Measurements from ENCODE around the gene TNFRSF25. TPM values are rescaled to one million over a fixed set of nuclear protein-coding genes. Genes with fewer than 3 reads are reported as not detected.
"Not testable (repeated sequence)": the region's sequence is repeated elsewhere in the genome, so short reads cannot be mapped to it uniquely, and the experiment has no call there.

TNFRSF25 gene
- total and polyA plus RNA-seq, 2 experiments from 2014 or later, result 3.1 to 5.6 TPM

GRCh38 chr1:6435547-6435946 lies 30.4 kb downstream of the TNFRSF25 start:
- no peak overlapping the region for H3K4me3 ChIP-seq
- no peaks in the 10 kb centered on the region for H3K9me3 ChIP-seq (ENCODE audit: low read depth)
- 73 to 80% methylated on average over 3 of the region's 3 CpGs for WGBS, 2 experiments (ENCODE audit: low coverage in 1 of 2, low lambda C conversion rate in 2 of 2, missing lambda C conversion rate in 2 of 2)
- H2AFZ ChIP-seq, result no peak overlapping the region
- H3K27me3 ChIP-seq (replicated peaks; ENCODE audit: insufficient read depth), result peaks cover 7% of the 10 kb centered on the region; the same call in 1 of the 2 replicates
- H3K9ac ChIP-seq, result no peak overlapping the region
- no peaks in the 10 kb centered on the region for H3K9me2 ChIP-seq (ENCODE audit: insufficient read depth)
- TF ChIP-seq EZH2 (IDR thresholded peaks at IDR 0.05; ENCODE audit: insufficient read depth, poor library complexity, severe bottlenecking) (no peak), EZH2phosphoT487 (IDR thresholded peaks at IDR 0.05; ENCODE audit: insufficient read depth, low read depth) (no peak)
- no peaks in the 10 kb centered on the region for H3F3A ChIP-seq (ENCODE audit: insufficient read depth)
- in situ Hi-C loops (cut with MboI), result no loop called here
- H3K79me2 ChIP-seq (ENCODE audit: insufficient read depth), result no peaks in the 10 kb centered on the region
- H3K4me2 ChIP-seq (ENCODE audit: unreplicated experiment), result no peak overlapping the region
- H4K20me1 ChIP-seq (ENCODE audit: insufficient read depth), result no peaks in the 10 kb centered on the region
- no peak overlapping the region for H3K27ac ChIP-seq
- no peaks in the 10 kb centered on the region for H3K36me3 ChIP-seq (ENCODE audit: low read depth)
- H3K4me1 ChIP-seq (ENCODE audit: insufficient read depth), result no peaks in the 10 kb centered on the region
- DNase-seq, result no peak

- no peak for TF ChIP-seq EZH2phosphoT487 (IDR thresholded peaks at IDR 0.05; ENCODE audit: insufficient read depth, low read depth)
- H3K27me3 ChIP-seq (replicated peaks; ENCODE audit: insufficient read depth), result peaks cover 11% of the 10 kb centered on the region; the same call in 1 of the 2 replicates
- H3K9ac ChIP-seq, result no peak overlapping the region
- 86 to 89% methylated on average over 15 of the region's 15 CpGs for WGBS, 2 experiments (ENCODE audit: low coverage in 1 of 2, low lambda C conversion rate in 2 of 2, missing lambda C conversion rate in 2 of 2)
- no peak overlapping the region for H3K27ac ChIP-seq
- no peaks in the 10 kb centered on the region for H3K4me1 ChIP-seq (ENCODE audit: insufficient read depth)
- H3F3A ChIP-seq (ENCODE audit: insufficient read depth), result no peaks in the 10 kb centered on the region
- H3K9me3 ChIP-seq (ENCODE audit: low read depth), result no peaks in the 10 kb centered on the region
- in situ Hi-C loops (cut with MboI), result no loop called here
- H3K36me3 ChIP-seq (ENCODE audit: low read depth), result no peaks in the 10 kb centered on the region
- no peaks in the 10 kb centered on the region for H3K79me2 ChIP-seq (ENCODE audit: insufficient read depth)
- DNase-seq, result no peak
- no peak overlapping the region for H2AFZ ChIP-seq
- H3K9me2 ChIP-seq (ENCODE audit: insufficient read depth), result no peaks in the 10 kb centered on the region
- no peak overlapping the region for H3K4me2 ChIP-seq (ENCODE audit: unreplicated experiment)
- no peaks in the 10 kb centered on the region for H4K20me1 ChIP-seq (ENCODE audit: insufficient read depth)
- H3K4me3 ChIP-seq, result no peak overlapping the region
Observed at GRCh38 chr1:6435129-6435528, 30.8 kb downstream of the TNFRSF25 start.

- Histone ChIP-seq H3F3A (ENCODE audit: insufficient read depth) (no peaks in the 10 kb centered on the region), H4K20me1 (ENCODE audit: insufficient read depth) (no peaks in the 10 kb centered on the region), H3K36me3 (ENCODE audit: low read depth) (no peaks in the 10 kb centered on the region), H3K9ac (no peak overlapping the region), H3K27ac (no peak overlapping the region), H3K27me3 (replicated peaks; ENCODE audit: insufficient read depth) (peaks cover 15% of the 10 kb centered on the region; the same call in 1 of the 2 replicates), H3K4me2 (ENCODE audit: unreplicated experiment) (no peak overlapping the region), H3K4me1 (ENCODE audit: insufficient read depth) (no peaks in the 10 kb centered on the region), H3K79me2 (ENCODE audit: insufficient read depth) (no peaks in the 10 kb centered on the region), H3K4me3 (no peak overlapping the region), H2AFZ (no peak overlapping the region), H3K9me2 (ENCODE audit: insufficient read depth) (no peaks in the 10 kb centered on the region), H3K9me3 (ENCODE audit: low read depth) (no peaks in the 10 kb centered on the region)
- DNase-seq, result no peak
- in situ Hi-C loops (cut with MboI), result no loop called here
- TF ChIP-seq EZH2 (IDR thresholded peaks at IDR 0.05; ENCODE audit: insufficient read depth, poor library complexity, severe bottlenecking), result no peak
- TF ChIP-seq EZH2phosphoT487 (IDR thresholded peaks at IDR 0.05; ENCODE audit: insufficient read depth, low read depth), result no peak
- 72 to 74% methylated on average over 5 of the region's 5 CpGs for WGBS, 2 experiments (ENCODE audit: low coverage in 1 of 2, low lambda C conversion rate in 2 of 2, missing lambda C conversion rate in 2 of 2)
Observed at GRCh38 chr1:6434186-6434585, 31.8 kb downstream of the TNFRSF25 start.

- H3K27ac ChIP-seq; H4K20me1 ChIP-seq (ENCODE audit: insufficient read depth); H3K9me2 ChIP-seq (ENCODE audit: insufficient read depth); H3F3A ChIP-seq (ENCODE audit: insufficient read depth); H3K4me1 ChIP-seq (ENCODE audit: insufficient read depth); H3K4me2 ChIP-seq (ENCODE audit: unreplicated experiment); H2AFZ ChIP-seq; DNase-seq; in situ Hi-C loops (cut with MboI); H3K36me3 ChIP-seq (ENCODE audit: low read depth); H3K79me2 ChIP-seq (ENCODE audit: insufficient read depth); H3K4me3 ChIP-seq; H3K9me3 ChIP-seq (ENCODE audit: low read depth); H3K9ac ChIP-seq: not testable (repeated sequence)
- H3K27me3 ChIP-seq (replicated peaks; ENCODE audit: insufficient read depth), result 0 out of 2 replicates have a peak, but pooled peaks cover 15% of the 10 kb centered on the region
- 58 to 63% methylated on average over 11 to 12 of the region's 13 CpGs for WGBS, 2 experiments (ENCODE audit: low coverage in 1 of 2, low lambda C conversion rate in 2 of 2, missing lambda C conversion rate in 2 of 2)
Observed at GRCh38 chr1:6431645-6432579, 34.1 kb downstream of the TNFRSF25 start.

- WGBS, 2 experiments (ENCODE audit: low coverage in 1 of 2, low lambda C conversion rate in 2 of 2, missing lambda C conversion rate in 2 of 2), result 22 to 29% methylated on average over 16 to 18 of the region's 19 CpGs
- H3K79me2 ChIP-seq (ENCODE audit: insufficient read depth), result not testable (repeated sequence)
- peaks cover 28% of the 10 kb centered on the region for H3K27me3 ChIP-seq (replicated peaks; ENCODE audit: insufficient read depth)
Observed at GRCh38 chr1:6429660-6430411, 36.1 kb downstream of the TNFRSF25 start.

GRCh38 chr1:6428453-6428852 lies 37.5 kb downstream of the TNFRSF25 start:
- H4K20me1 ChIP-seq (ENCODE audit: insufficient read depth); H3K9me3 ChIP-seq (ENCODE audit: low read depth); H3K9me2 ChIP-seq (ENCODE audit: insufficient read depth); DNase-seq; H3K4me3 ChIP-seq; H3F3A ChIP-seq (ENCODE audit: insufficient read depth); H3K4me2 ChIP-seq (ENCODE audit: unreplicated experiment); H3K9ac ChIP-seq; in situ Hi-C loops (cut with MboI); H3K79me2 ChIP-seq (ENCODE audit: insufficient read depth); H3K27ac ChIP-seq; H3K36me3 ChIP-seq (ENCODE audit: low read depth); H2AFZ ChIP-seq; H3K4me1 ChIP-seq (ENCODE audit: insufficient read depth): not testable (repeated sequence)
- H3K27me3 ChIP-seq (replicated peaks; ENCODE audit: insufficient read depth), result peaks cover 37% of the 10 kb centered on the region
- WGBS, 2 experiments (ENCODE audit: low coverage in 1 of 2, low lambda C conversion rate in 2 of 2, missing lambda C conversion rate in 2 of 2), result 53 to 57% methylated on average over 4 to 6 of the region's 6 CpGs

More at GRCh38 chr1:6429660-6430411, 36.1 kb downstream of the TNFRSF25 start:
- H3K4me1 ChIP-seq (ENCODE audit: insufficient read depth); H3K9ac ChIP-seq; H3K9me3 ChIP-seq (ENCODE audit: low read depth); H4K20me1 ChIP-seq (ENCODE audit: insufficient read depth); in situ Hi-C loops (cut with MboI); H3K4me2 ChIP-seq (ENCODE audit: unreplicated experiment); H2AFZ ChIP-seq; H3F3A ChIP-seq (ENCODE audit: insufficient read depth); H3K4me3 ChIP-seq; H3K27ac ChIP-seq; H3K9me2 ChIP-seq (ENCODE audit: insufficient read depth); DNase-seq; H3K36me3 ChIP-seq (ENCODE audit: low read depth): not testable (repeated sequence)
